RWPE1 (cell line): ENCODE data around the gene EIF2S2.

Experiments used
- CTCF ChIA-PET: fragments of 350-600 bp; sonication (Branson Sonifier 250); formaldehyde crosslinking; extraction: SDS; loops from one replicate; lab custom pipeline; 2021; lab: Yijun Ruan, JAX
- POLR2A ChIA-PET: fragments of 400-600 bp; formaldehyde crosslinking; extraction: SDS; loops from one replicate; lab custom pipeline; 2020; ENCODE audit warnings: antibody characterized with exemption; ENCODE audit not compliant: low non-redundant PET; lab: Yijun Ruan, JAX
- DNase-seq: peaks from one replicate; pipeline ENCODE4 v3.0.0; 2012; ENCODE audit warnings: low spot score
- H3K27ac ChIP-seq: fragments of 450-650 bp; 2 replicates; pipeline ENCODE4 v1.5.1; 2017
- TF ChIP-seq, protein P1 (sequence below): fragments of 450-650 bp; conservative IDR thresholded peaks from 2 replicates; pipeline ENCODE4 v1.5.1; 2017; ENCODE audit warnings: low read depth, mild to moderate bottlenecking

The EIF2S2 gene

DNA sequence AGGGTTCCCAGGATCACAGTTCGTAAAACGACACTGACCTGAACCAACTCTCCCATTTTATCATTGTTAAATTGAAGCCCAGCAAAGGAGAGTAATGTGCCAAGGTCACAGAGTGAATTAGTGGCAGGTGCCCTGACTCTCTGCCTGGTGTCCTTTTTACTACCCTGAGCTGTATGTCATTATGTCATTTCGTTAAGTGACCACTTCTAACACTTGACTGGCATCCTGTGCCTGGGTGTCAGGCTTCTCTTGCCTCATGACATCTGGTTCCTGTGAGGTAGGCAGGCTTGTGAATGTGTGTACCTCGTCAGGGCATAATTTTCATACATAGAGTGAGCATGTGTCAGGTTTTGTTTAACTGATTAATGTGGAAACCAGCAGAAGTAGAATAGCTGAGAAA is 69.8 kb downstream of the EIF2S2 start:
- CTCF ChIA-PET = interaction anchor here (0.7 to 0.9 kb wide), 2 partner anchors 119 to 143 kb away, joined by 3 read pairs; no protein-coding TSS in a partner anchor
- TF ChIP-seq, protein P1, sequence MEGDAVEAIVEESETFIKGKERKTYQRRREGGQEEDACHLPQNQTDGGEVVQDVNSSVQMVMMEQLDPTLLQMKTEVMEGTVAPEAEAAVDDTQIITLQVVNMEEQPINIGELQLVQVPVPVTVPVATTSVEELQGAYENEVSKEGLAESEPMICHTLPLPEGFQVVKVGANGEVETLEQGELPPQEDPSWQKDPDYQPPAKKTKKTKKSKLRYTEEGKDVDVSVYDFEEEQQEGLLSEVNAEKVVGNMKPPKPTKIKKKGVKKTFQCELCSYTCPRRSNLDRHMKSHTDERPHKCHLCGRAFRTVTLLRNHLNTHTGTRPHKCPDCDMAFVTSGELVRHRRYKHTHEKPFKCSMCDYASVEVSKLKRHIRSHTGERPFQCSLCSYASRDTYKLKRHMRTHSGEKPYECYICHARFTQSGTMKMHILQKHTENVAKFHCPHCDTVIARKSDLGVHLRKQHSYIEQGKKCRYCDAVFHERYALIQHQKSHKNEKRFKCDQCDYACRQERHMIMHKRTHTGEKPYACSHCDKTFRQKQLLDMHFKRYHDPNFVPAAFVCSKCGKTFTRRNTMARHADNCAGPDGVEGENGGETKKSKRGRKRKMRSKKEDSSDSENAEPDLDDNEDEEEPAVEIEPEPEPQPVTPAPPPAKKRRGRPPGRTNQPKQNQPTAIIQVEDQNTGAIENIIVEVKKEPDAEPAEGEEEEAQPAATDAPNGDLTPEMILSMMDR = no peak
- H3K27ac ChIP-seq = no peak overlapping the region
- POLR2A ChIA-PET = no interaction called here
- DNase-seq = no peak

DNA sequence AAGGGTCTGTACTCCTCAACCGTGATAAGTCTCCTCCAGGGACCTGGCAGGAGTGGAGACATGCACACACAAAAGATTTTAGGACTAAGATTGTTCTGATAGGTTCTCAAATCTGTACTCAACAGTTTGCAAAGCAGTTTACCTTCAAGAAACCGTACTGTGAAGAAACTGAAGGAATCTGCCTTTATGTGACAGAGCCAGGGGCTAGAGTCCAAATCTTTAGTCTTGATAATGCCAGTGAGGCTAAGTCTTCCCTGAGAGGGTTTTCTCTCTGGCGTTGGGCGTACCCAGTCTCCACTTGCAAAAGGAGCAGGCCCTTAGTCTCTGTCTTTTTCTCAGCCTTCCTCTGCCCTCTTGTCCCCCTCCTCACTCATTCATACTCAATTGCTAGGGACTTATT is 70.8 kb downstream of the EIF2S2 start:
- ChIA-PET CTCF (no interaction called here), POLR2A (no interaction called here)
- no peak overlapping the region for H3K27ac ChIP-seq
- DNase-seq = no peak
- TF ChIP-seq, protein P1 = no peak

DNA sequence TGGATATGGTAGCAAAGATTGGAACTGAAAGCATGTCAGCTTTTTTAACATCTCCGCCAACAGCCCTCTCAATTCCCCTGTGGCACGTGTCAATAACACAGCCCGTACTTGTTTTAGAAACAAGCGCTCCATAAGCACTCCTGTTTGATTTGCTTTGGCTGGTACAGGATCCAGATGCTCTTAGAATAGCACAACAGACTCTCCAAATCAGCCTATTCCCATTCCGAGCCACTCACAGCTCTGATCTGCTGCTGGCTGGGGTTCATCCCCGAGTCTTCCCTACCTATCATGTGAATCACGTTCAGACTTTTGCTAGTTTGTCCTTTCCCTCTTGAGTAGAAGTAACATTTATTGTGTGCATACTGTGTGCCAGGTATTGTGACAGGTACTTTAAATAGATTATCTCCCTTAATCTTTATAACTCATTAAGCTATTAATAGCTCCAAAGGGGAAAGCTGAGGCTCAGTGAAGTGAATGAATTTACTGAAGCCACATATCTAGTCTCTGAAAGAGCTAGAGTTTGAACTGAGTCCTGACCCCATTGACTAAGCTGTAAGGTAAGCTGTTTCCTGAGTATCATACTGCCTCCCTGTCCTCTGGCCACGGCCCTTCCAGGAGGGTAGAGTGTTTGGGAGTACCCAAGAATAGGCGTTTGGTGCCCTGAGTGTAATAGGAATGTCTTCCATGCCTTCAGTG is 71.6 kb downstream of the EIF2S2 start:
- ChIA-PET CTCF (no interaction called here), POLR2A (no interaction called here)
- no peak for DNase-seq
- no peak overlapping the region for H3K27ac ChIP-seq
- TF ChIP-seq, protein P1 = no peak
